Activated CD4-positive, alpha-beta T cell treated with anti-CD3 and anti-CD28 coated beads for 24 hours (primary cell): ENCODE measurements around the gene RESF1.

Source experiments
- DNase-seq, 2 donors: peaks; one replicate each; pipeline ENCODE4 v3.0.0-alpha.2; 2020; ENCODE audit warnings: low read depth in 2 of 2

RESF1 gene

GRCh38 chr12:31961137-31961536 lies 1.9 kb downstream of the RESF1 start:
- no peak for DNase-seq

GRCh38 chr12:31962076-31962475 lies 2.9 kb downstream of the RESF1 start:
- DNase-seq: no peak

GRCh38 chr12:31964280-31964679 lies 5.1 kb downstream of the RESF1 start:
- no peak for DNase-seq

- no peak for DNase-seq
Measured at GRCh38 chr12:31965090-31965489, 5.9 kb downstream of the RESF1 start.

GRCh38 chr12:31966558-31967205 lies 7.5 kb downstream of the RESF1 start:
- no peak for DNase-seq

- DNase-seq: no peak
Measured at GRCh38 chr12:31967539-31967938, 8.3 kb downstream of the RESF1 start.

GRCh38 chr12:31970199-31970598 lies 11.0 kb downstream of the RESF1 start:
- DNase-seq: no peak

- no peak for DNase-seq
Measured at GRCh38 chr12:31973818-31974217, 14.6 kb downstream of the RESF1 start.

- no peak for DNase-seq
Measured at GRCh38 chr12:31974673-31975072, 15.5 kb downstream of the RESF1 start.

GRCh38 chr12:31984806-31985591 lies 25.8 kb downstream of the RESF1 start:
- no peak for DNase-seq

GRCh38 chr12:31985832-31986231 lies 26.6 kb downstream of the RESF1 start:
- DNase-seq: no peak

- no peak for DNase-seq
Measured at GRCh38 chr12:31989571-31990362, 30.6 kb downstream of the RESF1 start.

GRCh38 chr12:31991146-31991545 lies 31.9 kb downstream of the RESF1 start:
- DNase-seq: no peak

GRCh38 chr12:31991815-31992214 lies 32.6 kb downstream of the RESF1 start:
- DNase-seq: no peak

- no peak for DNase-seq
Measured at GRCh38 chr12:31999692-32000091, 40.5 kb downstream of the RESF1 start.

- no peak for DNase-seq
Measured at GRCh38 chr12:32000373-32001005, 41.3 kb downstream of the RESF1 start.

GRCh38 chr12:32002848-32003493 lies 43.8 kb downstream of the RESF1 start:
- no peak for DNase-seq

- no peak for DNase-seq
Measured at GRCh38 chr12:32003654-32004053, 44.4 kb downstream of the RESF1 start.

GRCh38 chr12:32005496-32006125 lies 46.4 kb downstream of the RESF1 start:
- no peak for DNase-seq
